SIG-M5 treated with dmso at 0.1 percent for 504 hours (cell line): ENCODE data around the gene UHRF2.
A peak's percentile ranks its signal among the peaks of the same experiment; 100 is the strongest.
"Not testable (repeated sequence)": the region's sequence is repeated elsewhere in the genome, so short reads cannot be mapped to it uniquely, and the experiment has no call there.

Experiments
- DNase-seq: peaks from one replicate; lab custom pipeline; 2025; ENCODE audit not compliant: unreplicated experiment; lab: John Stamatoyannopoulos, UW

The UHRF2 gene

DNA sequence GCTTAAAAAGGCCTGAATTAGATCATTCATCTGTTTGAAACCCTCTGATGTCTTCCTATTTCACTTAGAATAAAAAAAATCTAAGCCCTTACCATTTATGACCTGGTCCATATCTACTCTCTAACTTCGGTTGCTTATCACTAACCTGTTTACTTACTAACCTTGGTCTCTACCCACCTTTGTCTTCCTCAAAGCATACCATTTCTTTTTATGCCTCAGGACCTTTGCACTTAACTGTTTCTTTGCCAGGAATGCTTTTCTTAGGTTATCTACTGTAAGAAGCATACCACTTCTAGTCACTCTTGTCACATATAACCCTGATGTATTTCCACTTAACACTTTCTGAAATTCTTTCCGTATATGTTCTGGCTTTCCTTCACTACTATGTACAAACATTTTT, 67.0 kb downstream of the UHRF2 start:
- no peak for DNase-seq

- no peak for DNase-seq
These were observed 71.2 kb downstream of the UHRF2 start for GRCh38 chr9:6484210-6484609.

DNA sequence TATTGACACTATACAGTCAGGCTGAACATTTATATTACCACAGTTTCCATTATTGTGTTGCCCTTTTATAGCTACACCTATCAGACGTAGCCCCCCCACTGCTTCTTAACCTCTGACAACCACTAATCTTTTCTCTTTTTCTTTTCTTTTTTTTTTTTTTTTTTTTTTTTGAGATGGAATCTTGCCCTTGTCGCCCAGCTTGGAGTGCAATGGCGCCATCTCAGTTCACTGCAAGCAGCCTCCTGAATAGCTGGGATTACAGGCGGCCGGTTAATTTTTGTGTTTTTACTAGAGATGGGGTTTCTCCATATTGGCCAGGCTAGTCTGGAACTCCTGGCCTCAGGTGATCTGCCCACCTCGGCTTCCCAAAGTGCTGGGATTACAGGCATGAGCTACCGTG, 75.4 kb downstream of the UHRF2 start:
- DNase-seq, result no peak

GRCh38 chr9:6489099-6489498, 76.1 kb downstream of the UHRF2 start:
- DNase-seq, result no peak

- no peak for DNase-seq
These were observed 77.9 kb downstream of the UHRF2 start for GRCh38 chr9:6490863-6491262.

DNA sequence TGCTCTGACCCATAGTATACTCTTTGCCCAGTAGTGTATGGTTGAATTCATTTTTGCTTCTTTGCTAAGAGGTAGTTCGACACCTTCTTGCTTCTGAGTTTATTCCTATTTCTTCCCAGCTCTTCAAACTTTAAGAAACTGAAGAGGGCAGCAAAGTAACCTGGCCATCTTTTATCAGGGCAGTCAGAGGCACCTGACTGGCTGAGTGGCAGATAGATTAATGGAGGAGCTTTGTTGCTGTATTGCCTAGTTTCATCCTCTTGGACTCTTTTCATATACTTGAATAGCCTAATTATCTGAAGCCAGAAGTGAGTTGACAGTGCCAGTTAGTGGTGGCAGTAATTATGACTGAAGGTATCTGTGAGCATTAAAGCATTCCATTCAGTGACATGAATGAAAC, 82.5 kb downstream of the UHRF2 start:
- no peak for DNase-seq

DNA sequence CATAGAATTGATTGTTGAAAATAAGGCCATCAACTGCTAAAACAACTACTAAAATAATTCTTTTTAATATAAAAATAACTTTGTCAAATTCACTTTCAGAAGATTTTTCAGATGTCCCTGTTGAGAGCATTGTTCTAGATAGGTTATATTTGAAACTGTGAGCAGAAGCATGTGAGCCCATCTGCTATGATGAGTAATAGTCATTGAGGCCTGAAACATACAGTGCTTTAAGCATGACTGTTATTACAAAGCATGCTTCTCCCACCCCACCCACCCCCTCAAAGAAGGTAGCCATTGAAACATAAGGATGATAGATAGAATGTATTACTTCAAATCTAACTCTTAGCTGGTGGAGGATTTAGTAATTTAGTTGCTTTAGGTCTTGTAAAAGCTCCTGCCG, 86.0 kb downstream of the UHRF2 start:
- no peak for DNase-seq

DNA sequence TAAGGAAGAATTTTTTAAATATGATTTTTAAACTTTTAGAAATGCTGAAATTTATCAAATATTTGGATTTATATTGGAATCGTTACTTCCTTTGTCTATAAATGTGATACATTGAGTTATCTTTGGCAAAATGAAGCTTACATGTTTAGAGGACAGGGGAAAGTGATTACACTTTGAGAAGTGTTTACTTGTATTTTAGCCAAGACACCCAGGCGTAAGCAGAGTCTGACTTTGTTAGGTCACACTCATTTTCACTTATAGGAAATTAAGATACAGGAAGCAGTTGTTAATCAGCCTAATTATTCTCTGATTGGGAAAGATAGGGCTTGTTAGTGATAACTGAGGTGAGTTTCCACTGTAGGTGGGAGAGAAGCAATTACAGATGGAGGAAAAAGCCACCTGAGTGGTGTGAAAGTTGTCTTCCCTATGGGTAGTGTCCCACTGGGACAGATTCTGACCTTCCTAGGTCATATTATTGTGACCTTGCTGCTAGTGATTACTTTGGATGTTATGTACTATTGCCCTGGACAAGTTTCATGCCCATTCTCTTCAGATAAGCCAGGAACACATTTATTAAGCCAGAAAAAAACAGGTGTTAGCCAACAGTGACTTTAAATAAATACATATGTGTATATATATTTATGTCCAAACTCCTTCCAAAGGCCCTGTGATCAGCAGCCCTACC, 88.7 kb downstream of the UHRF2 start:
- DNase-seq, result no peak

DNA sequence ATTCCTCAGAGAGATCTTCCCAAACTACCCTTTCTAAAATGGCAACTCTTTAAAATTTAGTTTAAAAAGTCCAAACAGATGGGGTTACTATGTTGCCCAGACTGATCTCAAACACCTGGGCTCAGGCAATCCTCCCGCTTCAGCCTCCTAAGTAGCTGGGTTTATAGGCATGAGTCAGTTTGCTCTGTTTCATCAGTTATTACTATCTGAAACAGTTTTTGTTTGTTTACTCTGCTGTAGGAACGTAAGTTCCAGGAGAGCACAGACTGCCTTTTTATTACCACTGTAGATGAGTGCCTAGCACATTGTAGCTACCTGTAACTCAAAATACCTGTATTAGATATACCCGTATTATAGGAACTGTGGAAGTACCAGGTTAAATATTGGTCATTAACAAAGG, 89.4 kb downstream of the UHRF2 start:
- peak; percentile 10 for DNase-seq

- DNase-seq, result no peak
These were observed 93.6 kb downstream of the UHRF2 start for GRCh38 chr9:6506571-6506970.

- DNase-seq, result no peak
These were observed 99.2 kb downstream of the UHRF2 start for GRCh38 chr9:6512085-6512657.

- DNase-seq, result no peak
These were observed 109.3 kb downstream of the UHRF2 start for GRCh38 chr9:6522263-6522662.

GRCh38 chr9:6525326-6526045, 112.5 kb downstream of the UHRF2 start:
- no peak for DNase-seq

- no peak for DNase-seq
These were observed 122.6 kb downstream of the UHRF2 start for GRCh38 chr9:6535594-6535993.

DNA sequence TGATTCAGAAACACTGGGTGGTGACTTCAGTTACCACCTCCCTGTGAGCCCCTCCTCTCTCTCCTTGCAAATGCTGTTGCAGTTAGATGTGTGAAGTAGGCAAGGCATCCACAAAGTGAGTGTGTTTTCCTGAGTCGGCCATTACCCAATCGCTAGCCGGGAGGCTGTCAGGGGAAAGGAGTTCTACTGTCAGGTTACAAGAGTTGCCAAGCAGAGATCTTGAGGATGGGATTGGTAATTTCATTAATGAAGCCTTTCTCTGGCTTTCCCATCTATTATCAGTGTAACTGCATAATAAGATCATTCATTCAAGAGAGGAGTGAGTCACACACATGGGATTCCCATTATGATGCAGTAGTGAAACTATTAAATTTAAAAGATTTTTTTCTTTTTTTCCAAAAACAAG, 125.7 kb downstream of the UHRF2 start:
- no peak for DNase-seq

GRCh38 chr9:6542617-6543016, 129.6 kb downstream of the UHRF2 start:
- not testable (repeated sequence) for DNase-seq

GRCh38 chr9:6543204-6543603, 130.2 kb downstream of the UHRF2 start:
- no peak for DNase-seq

DNA sequence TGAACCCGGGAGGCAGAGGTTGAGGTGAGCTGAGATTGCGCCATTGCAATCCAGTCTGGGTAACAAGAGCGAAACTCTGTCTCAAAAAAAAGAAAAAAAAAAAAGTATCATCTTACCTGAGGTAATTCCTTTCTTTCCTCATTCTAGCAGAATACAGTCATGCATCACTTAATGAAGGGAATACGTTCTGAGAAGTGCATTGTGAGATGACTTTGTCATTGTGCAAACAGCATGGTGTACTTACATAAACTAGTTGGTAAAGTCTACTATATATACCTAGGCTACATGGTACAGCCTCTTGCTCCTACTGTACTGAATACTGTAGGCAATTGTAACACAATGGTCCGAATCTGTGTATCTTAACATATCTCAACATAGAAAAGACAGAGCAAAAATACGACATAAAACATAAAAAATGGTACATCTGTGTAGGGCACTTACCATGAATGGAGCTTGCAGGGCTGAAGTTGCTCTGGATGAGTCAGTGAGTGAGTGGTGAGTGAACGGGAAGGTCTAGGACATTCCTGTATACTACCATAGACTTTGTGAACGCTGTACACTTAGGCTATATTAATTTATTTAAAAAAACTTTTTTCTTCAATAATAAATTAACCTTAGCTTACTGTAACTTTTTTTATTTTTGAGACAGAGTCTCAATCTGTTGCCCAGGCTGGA, 132.2 kb downstream of the UHRF2 start:
- peak; percentile 10 for DNase-seq

DNA sequence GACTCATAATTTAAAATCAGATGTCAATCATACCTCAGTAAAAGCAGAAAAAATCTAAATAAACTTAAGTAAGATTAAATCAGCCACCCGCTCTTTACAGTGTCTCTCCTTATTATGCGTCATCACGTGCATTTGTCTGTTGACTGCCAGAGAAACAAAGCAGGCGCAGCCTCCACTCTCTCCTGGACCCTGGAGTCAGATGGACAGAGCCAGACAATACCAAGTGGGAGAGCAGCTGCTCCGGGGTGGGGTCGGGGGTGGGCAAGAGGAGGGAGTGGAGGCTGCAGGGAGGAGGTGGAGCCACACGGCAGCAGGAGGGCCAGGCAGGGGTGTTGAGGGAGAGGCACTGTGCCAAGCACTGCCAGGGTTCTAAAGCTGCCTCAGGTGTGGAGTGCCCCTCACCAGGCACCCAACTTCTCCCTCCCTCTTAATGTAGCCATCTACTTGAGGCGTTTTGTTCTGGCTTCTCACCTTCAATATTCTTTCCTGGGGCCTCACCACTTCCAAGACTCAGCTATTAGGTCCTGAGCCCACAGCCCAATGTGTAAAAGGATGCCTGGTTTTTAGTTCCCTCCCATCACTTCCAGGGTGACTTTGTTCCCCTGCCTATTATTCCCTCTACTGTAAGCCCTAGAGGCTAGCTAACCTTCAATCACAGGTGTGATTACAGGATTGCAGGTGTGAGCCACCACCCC, 136.3 kb downstream of the UHRF2 start:
- DNase-seq, result no peak

- no peak for DNase-seq
These were observed 138.1 kb downstream of the UHRF2 start for GRCh38 chr9:6551136-6551535.

DNA sequence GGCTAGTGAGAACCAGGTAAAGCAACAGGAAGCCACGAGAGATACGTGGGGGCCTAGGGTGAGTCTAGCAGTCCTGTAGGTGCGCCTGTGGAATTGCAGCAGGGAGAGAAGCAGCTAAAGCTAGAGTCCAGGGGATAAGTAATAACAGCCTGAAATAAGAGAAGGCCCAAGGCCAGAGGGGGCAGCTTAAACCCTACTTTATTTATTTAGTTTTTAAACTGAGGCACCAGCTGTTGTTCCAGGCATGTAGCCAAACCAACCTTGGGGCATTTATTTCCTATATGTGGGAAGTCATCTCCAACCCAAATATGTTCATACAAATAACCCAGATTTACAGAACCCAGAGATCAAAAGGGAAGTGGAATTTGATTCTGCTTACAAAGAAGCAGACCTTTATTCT, 139.0 kb downstream of the UHRF2 start:
- DNase-seq, result no peak
